ENCODE data around the gene SLC2A4.

Gene SLC2A4

GRCh38 chr17:7281074-7281952, at the start of gene SLC2A4:
SLC2A4 (plus strand) TSS chr17:7281718; CDS start chr17:7281935, 217 bp downstream.
- TF ChIP-seq POLR2A (IDR thresholded peaks at IDR 0.05; ENCODE audit: low read length) (peak; percentile 71), GATA1 (IDR thresholded peaks at IDR 0.05; ENCODE audit: low read depth, low read length) (no peak)
- DNase-seq, result peak; percentile 96 to 98

- no peak for TF ChIP-seq GATA1 (IDR thresholded peaks at IDR 0.05; ENCODE audit: low read depth, low read length)
- TF ChIP-seq POLR2A (IDR thresholded peaks at IDR 0.05; ENCODE audit: low read length), result no peak
- no peak for DNase-seq
These were observed 49.4 kb upstream of the SLC2A4 start for GRCh38 chr17:7232114-7232513.

DNA sequence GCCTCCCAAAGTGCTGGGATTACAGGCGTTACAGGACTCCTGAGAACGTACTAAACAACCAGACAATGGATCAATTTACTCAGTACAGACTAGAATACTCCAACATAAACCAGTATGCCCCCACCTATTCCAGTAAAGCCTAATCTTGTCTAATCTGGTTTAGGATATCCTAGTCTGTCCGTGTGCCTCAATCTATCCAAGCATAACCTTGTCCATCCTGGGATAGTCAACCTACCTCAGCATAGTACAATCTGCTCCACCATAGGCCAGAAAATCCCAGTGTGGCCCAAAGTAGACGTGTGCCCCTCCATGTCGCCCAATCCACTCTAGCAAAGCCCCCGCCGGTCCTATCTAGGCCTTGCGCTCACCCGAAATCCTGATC, 47.8 kb upstream of the SLC2A4 start:
- no peak for DNase-seq
- TF ChIP-seq POLR2A (IDR thresholded peaks at IDR 0.05; ENCODE audit: low read length) (no peak), GATA1 (IDR thresholded peaks at IDR 0.05; ENCODE audit: low read depth, low read length) (no peak)

DNA sequence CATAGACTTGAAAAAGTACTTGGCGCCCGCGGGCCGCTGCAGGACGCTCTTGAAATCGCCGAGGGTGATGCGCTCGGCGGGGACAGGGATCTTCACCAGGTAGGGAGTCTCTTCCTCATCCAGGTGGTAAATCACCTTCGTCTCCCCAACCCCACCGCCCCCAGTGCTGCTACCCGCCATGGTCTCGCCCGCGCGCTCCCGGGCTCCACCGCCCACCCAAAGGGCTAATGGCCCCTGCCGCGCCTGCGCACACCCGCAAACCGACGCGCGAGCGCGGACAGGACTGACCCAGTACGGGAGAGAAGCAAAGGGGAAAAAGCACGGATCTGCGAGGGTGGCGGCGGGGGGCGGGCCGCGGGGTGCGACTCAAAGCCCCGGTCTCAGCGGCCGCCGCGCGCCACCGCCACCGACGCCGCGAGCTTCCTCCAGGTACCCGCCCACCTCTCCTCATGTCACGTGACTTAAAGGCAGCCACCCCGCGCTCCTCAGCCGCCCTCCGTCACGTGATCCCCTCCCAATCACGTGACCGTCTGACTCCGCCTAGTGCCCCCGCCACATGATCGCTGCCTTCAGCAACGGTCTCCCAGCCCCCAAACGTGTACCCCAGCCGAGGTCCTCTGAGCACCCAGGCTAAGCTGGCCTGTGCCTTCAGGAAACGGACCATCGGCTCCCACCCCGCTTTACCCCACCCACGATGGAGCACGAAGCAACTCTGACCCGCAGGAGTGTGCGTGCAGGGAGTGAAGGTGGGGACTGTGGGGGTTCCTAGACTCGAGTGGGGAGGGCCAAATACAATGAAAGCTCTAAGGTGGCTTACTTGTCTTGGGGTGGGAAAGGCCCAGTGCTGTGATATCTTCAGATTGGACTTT, 47.2 kb upstream of the SLC2A4 start, which contains the start of gene DVL2:
TSS of gene DVL2 (minus strand) at position 435 of the 869 bp plus-strand sequence. CDS start at position 180, 255 bp downstream.
- peak; percentile 97 for DNase-seq
- TF ChIP-seq POLR2A (IDR thresholded peaks at IDR 0.05; ENCODE audit: low read length) (peak; percentile 92), GATA1 (IDR thresholded peaks at IDR 0.05; ENCODE audit: low read depth, low read length) (no peak)

DNA sequence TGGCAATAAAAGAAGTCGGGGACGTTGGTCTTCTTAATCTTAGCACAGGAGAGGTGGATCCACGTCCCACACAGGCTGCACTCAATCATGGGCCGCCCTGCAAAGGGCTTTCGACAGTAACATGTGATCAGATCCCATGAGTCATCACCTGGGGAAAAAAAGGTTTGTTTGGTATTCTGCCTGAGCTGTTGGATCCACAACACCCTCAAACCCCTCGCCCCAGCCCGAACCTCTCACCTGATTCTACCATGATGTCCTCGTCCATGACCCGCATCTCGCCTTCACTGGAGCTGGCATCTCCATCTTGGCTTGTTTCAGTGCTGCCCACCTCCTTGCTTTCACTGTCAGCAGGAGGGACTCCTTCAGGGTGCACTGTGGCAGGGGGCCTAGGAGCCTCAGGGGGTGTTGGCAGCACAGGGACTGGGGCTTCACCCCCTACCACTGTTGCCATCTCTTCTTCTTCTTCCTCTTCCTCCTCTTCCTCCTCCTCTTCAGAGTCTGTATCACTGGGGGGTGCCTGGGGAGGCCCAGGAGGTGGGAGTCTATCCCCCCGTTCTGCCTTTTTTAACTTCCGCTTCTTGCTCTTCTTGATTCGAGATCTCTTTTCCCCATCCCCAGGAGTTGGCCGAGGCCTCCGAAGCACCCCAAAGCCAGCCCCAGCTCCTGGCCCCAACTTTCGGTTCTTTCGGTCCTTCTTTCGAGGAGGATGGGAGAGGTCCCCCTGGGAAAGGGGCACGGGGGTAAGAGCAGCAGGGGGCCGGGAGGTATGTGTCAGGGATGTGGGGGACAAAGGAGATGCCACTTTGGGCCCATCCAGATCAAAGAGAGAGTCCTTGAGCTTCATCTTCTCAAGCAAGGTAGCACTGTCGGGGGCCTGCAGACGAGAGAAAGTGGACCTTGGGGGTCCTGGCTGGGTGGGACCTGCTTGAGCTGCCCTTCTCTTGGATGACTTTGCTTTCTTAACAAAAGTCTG, 45.5 kb upstream of the SLC2A4 start:
- TF ChIP-seq POLR2A (IDR thresholded peaks at IDR 0.05; ENCODE audit: low read length) (no peak), GATA1 (IDR thresholded peaks at IDR 0.05; ENCODE audit: low read depth, low read length) (no peak)
- peak in 1 of 2 experiments; percentile 50 for DNase-seq

- TF ChIP-seq POLR2A (IDR thresholded peaks at IDR 0.05; ENCODE audit: low read length) (no peak), GATA1 (IDR thresholded peaks at IDR 0.05; ENCODE audit: low read depth, low read length) (no peak)
- no peak for DNase-seq
These were observed 44.7 kb upstream of the SLC2A4 start for GRCh38 chr17:7236808-7237207.

- no peak for DNase-seq
- TF ChIP-seq GATA1 (IDR thresholded peaks at IDR 0.05; ENCODE audit: low read depth, low read length) (no peak), POLR2A (IDR thresholded peaks at IDR 0.05; ENCODE audit: low read length) (no peak)
These were observed 44.2 kb upstream of the SLC2A4 start for GRCh38 chr17:7237266-7237760.

- TF ChIP-seq POLR2A (IDR thresholded peaks at IDR 0.05; ENCODE audit: low read length) (no peak), GATA1 (IDR thresholded peaks at IDR 0.05; ENCODE audit: low read depth, low read length) (no peak)
- DNase-seq, result peak; percentile 87 to 92
These were observed 43.6 kb upstream of the SLC2A4 start for GRCh38 chr17:7237761-7238419.

- TF ChIP-seq POLR2A (IDR thresholded peaks at IDR 0.05; ENCODE audit: low read length) (no peak), GATA1 (IDR thresholded peaks at IDR 0.05; ENCODE audit: low read depth, low read length) (no peak)
- DNase-seq, result peak; percentile 78 to 79
These were observed 43.0 kb upstream of the SLC2A4 start for GRCh38 chr17:7238420-7239090.

GRCh38 chr17:7239091-7240027, 42.2 kb upstream of the SLC2A4 start, which contains the start of gene PHF23:
PHF23 (minus strand) TSS chr17:7239457; CDS start chr17:7239279, 178 bp downstream.
- TF ChIP-seq POLR2A (IDR thresholded peaks at IDR 0.05; ENCODE audit: low read length), result peak; percentile 61
- no peak for TF ChIP-seq GATA1 (IDR thresholded peaks at IDR 0.05; ENCODE audit: low read depth, low read length)
- peak; percentile 99 to 100 for DNase-seq

DNA sequence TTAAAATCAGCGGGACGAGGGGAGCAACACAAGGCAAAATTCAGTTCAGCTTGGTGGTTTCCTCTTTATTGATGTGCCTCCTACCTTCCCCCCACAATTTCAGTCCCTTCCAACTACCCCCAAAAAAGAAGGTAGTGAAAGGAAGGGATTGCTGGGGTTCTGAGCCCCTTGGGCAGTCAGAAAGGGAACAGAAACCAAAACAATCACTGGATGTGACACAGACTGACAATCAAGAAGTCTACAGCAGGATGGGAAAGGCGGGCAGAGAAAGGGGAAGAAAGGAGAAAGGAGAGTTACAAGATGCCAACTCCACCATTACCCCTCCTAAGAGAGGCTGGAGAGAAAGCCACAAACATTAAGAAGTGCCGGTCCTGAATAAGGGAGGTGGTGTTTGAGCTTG, 41.1 kb upstream of the SLC2A4 start:
- TF ChIP-seq GATA1 (IDR thresholded peaks at IDR 0.05; ENCODE audit: low read depth, low read length) (no peak), POLR2A (IDR thresholded peaks at IDR 0.05; ENCODE audit: low read length) (no peak)
- DNase-seq, result no peak

Data from erythroblast (primary cell).